C4-2B (cell line): ENCODE results near the gene HIP1.

ENCODE experiments used
- H3K27ac ChIP-seq: fragments of 450-650 bp; 2 replicates; pipeline ENCODE4 v1.5.1; 2017
- ZFX ChIP-seq: fragments of 450-650 bp; IDR thresholded peaks from 2 replicates; pipeline ENCODE4 v1.6.1; 2017
- TF ChIP-seq, protein P1 (sequence below): fragments of 450-650 bp; conservative IDR thresholded peaks from 2 replicates; pipeline ENCODE4 v1.5.1; 2017; ENCODE audit warnings: mild to moderate bottlenecking

HIP1 gene

DNA sequence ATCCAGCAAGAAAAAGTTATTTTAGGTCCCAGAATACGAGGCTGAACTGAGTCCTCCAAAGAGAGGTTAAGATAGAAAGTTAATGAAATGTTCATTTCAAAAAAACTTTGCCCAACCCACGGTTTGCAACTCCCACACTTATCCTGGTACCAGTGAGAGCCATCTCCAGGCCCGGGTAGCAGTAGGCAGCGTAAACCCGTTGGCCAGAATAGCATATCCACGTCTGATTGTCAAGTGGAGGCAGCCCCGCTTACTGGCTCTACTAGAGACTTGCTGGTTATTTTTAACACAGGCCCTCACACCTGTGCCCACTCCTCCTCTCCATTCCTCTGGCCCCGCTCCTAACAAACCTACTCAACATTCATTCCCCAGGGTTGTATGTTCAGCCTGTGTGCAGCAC, 109.7 kb downstream of the HIP1 start:
- TF ChIP-seq ZFX: no peak
- TF ChIP-seq, protein P1, sequence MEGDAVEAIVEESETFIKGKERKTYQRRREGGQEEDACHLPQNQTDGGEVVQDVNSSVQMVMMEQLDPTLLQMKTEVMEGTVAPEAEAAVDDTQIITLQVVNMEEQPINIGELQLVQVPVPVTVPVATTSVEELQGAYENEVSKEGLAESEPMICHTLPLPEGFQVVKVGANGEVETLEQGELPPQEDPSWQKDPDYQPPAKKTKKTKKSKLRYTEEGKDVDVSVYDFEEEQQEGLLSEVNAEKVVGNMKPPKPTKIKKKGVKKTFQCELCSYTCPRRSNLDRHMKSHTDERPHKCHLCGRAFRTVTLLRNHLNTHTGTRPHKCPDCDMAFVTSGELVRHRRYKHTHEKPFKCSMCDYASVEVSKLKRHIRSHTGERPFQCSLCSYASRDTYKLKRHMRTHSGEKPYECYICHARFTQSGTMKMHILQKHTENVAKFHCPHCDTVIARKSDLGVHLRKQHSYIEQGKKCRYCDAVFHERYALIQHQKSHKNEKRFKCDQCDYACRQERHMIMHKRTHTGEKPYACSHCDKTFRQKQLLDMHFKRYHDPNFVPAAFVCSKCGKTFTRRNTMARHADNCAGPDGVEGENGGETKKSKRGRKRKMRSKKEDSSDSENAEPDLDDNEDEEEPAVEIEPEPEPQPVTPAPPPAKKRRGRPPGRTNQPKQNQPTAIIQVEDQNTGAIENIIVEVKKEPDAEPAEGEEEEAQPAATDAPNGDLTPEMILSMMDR: no peak
- no peak overlapping the region for H3K27ac ChIP-seq

DNA sequence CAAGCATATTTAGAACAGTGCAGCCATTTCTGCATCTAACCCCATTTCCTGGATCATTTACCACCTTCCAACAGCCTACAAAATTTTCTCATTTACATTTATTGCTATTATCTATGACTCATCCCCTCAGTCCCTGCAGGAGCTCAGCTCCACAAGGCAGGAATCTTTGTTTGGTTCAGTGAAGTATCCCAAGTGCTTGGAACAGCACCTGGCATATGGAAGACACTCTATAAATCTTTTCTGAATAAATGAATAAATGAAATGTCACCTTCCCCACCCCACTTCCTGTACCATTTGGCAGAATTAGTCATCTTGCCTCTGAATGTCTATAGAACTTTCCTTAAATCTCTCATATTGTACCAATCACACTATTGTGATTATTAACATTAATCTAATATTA, 110.7 kb downstream of the HIP1 start:
- TF ChIP-seq, protein P1: no peak
- no peak for TF ChIP-seq ZFX

DNA sequence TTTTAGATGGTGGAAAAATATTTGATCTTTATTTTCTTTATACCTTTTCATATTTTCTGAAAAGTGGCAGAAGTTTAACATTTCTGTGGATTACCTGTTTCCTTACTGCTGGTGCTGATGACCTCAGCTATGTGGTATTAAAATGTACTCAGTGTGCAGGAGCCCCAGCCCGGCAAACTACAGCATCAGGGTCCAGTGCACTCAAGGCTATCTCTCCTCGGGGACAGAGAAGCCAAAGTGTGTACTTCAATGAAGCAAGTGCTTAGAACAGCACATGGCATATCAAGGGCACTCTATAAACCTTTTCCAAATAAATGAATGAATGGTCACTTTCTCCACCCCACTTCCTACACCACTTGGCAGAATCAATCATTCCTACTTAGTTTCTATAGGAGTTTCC, 111.8 kb downstream of the HIP1 start:
- TF ChIP-seq, protein P1: no peak
- TF ChIP-seq ZFX: no peak
- H3K27ac ChIP-seq: no peak overlapping the region

More for the DNA sequence above, 110.7 kb downstream of the HIP1 start:
- no peak overlapping the region for H3K27ac ChIP-seq

DNA sequence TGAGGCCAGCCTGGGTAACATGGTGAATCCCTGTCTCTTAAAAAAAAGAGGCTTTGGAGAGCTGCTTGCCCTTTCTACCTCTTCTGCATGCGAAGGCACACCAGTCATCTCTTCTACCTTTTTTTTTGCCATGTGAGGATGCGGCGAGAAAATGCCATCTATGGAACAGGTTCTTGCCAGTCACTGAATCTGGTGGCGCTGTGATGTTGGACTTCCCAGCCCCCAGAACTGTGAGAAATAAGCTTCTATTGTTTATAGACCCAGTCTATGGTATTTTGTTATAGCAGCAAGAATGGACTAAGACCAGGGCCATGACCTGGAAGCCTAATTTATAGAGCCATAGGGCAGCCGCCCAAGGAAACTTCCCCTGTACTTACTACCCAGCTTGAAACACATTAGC, 112.9 kb downstream of the HIP1 start:
- TF ChIP-seq, protein P1: no peak
- no peak for TF ChIP-seq ZFX
- no peak overlapping the region for H3K27ac ChIP-seq

DNA sequence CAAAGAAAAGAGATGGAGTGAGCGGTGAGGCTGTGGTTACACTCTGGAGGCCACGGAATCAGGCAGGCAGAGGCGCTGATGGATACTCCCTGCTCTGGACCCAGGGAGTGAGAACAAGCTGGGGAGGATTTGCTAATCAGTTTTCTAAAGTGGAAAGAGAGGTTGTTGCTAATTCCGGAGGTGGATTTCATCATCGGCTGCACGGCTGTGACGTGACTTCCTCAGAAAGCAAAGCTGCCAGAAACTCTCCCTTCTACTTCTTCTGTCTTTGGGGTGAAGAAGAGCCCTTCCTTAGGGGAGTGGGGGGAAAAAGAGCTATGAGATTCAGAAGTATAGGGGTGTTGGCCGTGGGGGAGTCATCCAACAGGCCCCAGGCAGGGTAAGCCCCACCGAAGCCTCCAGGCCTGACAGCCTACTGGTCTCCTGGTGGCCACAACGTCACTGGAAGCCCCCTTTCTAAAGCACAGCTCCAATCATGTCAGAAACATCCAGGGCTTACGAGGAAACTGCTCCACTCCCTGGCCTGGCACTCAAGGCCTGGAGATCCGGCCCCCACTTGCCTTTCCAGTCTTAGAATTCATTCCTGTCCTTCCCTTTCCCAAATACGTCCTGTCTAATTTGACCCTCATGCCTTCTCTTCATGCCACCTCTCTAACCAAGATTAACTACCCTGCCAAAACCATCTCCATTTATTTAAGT, 114.5 kb downstream of the HIP1 start:
- TF ChIP-seq, protein P1: no peak
- TF ChIP-seq ZFX: no peak
- H3K27ac ChIP-seq: no peak overlapping the region

DNA sequence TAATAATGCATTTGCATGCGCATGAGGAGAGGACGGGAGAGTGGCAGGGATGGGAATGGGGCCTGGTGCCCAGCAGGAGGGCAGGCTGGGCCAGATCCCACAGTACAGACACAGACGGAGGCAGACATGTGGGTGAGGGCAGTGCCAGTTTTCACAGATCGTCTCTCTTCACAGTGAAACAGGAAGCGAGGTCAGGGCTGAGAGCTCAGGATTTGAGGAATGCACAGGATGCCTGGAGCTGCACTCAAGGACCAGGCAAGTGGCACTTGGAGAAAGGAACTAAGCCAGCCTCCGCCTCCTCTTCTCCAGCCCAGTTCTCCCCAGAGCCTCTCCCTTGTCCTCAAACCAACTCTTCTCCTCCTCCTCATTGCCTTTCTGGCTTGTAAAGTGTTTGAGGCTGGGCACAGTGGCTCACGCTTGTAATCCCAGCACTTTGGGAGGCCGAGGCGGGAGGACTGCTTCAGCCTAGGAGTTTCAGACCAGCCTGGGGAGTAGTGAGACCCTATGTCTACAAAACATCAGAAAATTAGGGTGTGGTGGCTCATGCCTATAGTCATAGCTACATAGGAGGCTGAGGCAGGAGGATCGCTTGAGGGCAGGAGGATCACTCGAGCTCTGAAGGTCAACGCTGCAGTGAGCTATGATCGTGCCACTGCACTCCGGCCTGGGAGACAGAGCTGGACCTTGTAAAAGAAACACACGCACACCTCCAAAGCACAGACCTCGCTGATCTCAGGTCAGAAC, 115.2 kb downstream of the HIP1 start:
- TF ChIP-seq, protein P1: no peak
- no peak for TF ChIP-seq ZFX
- no peak overlapping the region for H3K27ac ChIP-seq

DNA sequence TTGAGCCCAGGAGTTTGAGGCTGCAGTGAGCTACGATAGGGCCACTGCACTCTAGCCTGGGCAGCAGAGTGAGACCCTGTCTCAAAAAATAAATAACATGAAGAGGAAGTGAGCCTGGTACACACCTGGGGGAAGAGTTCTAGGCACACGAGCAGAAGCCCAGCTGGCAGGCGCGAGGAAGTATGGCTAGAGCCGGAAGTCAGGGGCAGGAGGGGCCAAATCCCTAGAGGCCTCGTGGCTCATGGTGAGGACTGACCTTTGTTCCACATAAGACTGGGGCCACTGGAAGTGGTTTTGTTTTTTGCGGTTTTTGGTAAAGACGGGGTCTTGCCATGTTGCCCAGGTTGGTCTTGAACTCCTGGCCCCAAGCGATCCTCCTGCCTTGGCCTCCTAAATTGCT, 117.6 kb downstream of the HIP1 start:
- TF ChIP-seq, protein P1: no peak
- no peak for TF ChIP-seq ZFX
- H3K27ac ChIP-seq: no peak overlapping the region
